HepG2 (cell line): Measurements from ENCODE around the gene BCAR3. TPM values are rescaled to one million over a fixed set of nuclear protein-coding genes. Genes with fewer than 3 reads are reported as not detected.
"Not testable (repeated sequence)": the region's sequence is repeated elsewhere in the genome, so short reads cannot be mapped to it uniquely, and the experiment has no call there.

Source experiments
- ATAC-seq: fragments of 200-7000 bp; cut with Tn5 transposase; 3 replicates; pipeline ENCODE4 v1.9.1; 2020; ENCODE audit warnings: mild to moderate bottlenecking, moderate library complexity
- BruUV-seq: library from RNA; stranded (reverse); fragments of 400-500 nt; replicated peaks from 2 replicates; lab custom pipeline; 2021; lab: Mats Ljungman, UMichigan
- CTCF ChIA-PET: fragments of 300-600 bp; formaldehyde crosslinking; extraction: SDS; loops from one replicate; lab custom pipeline; 2021; ENCODE audit warnings: low total read pairs, inconsistent platforms, low intra/inter-chr PET ratio; lab: Yijun Ruan, JAX
- POLR2A ChIA-PET: fragments of 350-600 bp; sonication (Branson Sonifier 250); formaldehyde crosslinking; loops from one replicate; lab custom pipeline; 2020; ENCODE audit warnings: antibody characterized with exemption, inconsistent platforms; lab: Yijun Ruan, JAX
- DNase-seq: peaks from one replicate; pipeline ENCODE4 v3.0.0-alpha.2; 2015; ENCODE audit warnings: low spot score
- FAIRE-seq: peaks from 3 replicates; lab custom pipeline; 2011; peaks lifted over from hg19 to GRCh38; lab: Jason Lieb, UNC
- H2AFZ ChIP-seq: one replicate; pipeline ENCODE4 v1.6.1; 2011; ENCODE audit warnings: low read length, inconsistent platforms
- H3K27ac ChIP-seq: fragments of 300-600 bp; 3 replicates; pipeline ENCODE4 v1.8.0; 2011; ENCODE audit warnings: mixed run types, mild to moderate bottlenecking, mixed read lengths, low read length, inconsistent platforms; ENCODE audit not compliant: insufficient read depth; ENCODE audit errors: extremely low read length
- H3K27me3 ChIP-seq, 2 experiments: fragments of 200-600 bp in 1 of 2; 2 replicates in 1 of 2; 3 replicates in 1 of 2; pipeline versions ENCODE4 v1.6.0 to v1.8.0; 2011; ENCODE audit warnings: low read length in 2 of 2, mild to moderate bottlenecking in 2 of 2, moderate library complexity in 2 of 2, inconsistent platforms in 1 of 2; ENCODE audit not compliant: insufficient read depth in 2 of 2, control insufficient read depth in 1 of 2
- H3K36me3 ChIP-seq, 2 experiments: fragments of 200-600 bp in 1 of 2; replicated peaks in 1 of 2; 2 replicates in 1 of 2; 3 replicates in 1 of 2; pipeline versions ENCODE4 v1.5.1 to v1.8.0; 2011; ENCODE audit warnings: low read length in 2 of 2, inconsistent platforms in 1 of 2; ENCODE audit not compliant: insufficient read depth in 2 of 2, control insufficient read depth in 1 of 2
- H3K4me1 ChIP-seq: 2 replicates; pipeline ENCODE4 v1.5.1; 2012; ENCODE audit warnings: low read length, inconsistent platforms; ENCODE audit not compliant: insufficient read depth
- H3K4me2 ChIP-seq: 2 replicates; pipeline ENCODE4 v1.6.0; 2011; ENCODE audit warnings: low read depth, low read length, inconsistent platforms
- H3K4me3 ChIP-seq, 3 experiments: fragments of 200-600 bp in 1 of 3; sonication (generic), shearing (Covaris generic) in 1 of 3; replicated peaks in 1 of 3; 2 replicates each; pipeline ENCODE4 v1.5.1; 2011 to 2016; ENCODE audit warnings: low read length in 3 of 3, inconsistent platforms in 2 of 3, low read depth in 2 of 3, mild to moderate bottlenecking in 2 of 3, control low read depth in 1 of 3, mixed read lengths in 1 of 3; ENCODE audit not compliant: insufficient read depth in 1 of 3
- H3K79me2 ChIP-seq: one replicate; pipeline ENCODE4 v1.6.1; 2011; ENCODE audit warnings: low read length, inconsistent platforms; ENCODE audit not compliant: insufficient read depth
- H3K9ac ChIP-seq: 2 replicates; pipeline ENCODE4 v1.6.0; 2011; ENCODE audit warnings: mild to moderate bottlenecking, low read depth, low read length, inconsistent platforms; ENCODE audit not compliant: insufficient read depth
- H3K9me3 ChIP-seq: 2 replicates; pipeline ENCODE4 v1.5.1; 2012; ENCODE audit warnings: mild to moderate bottlenecking, low read length
- H4K20me1 ChIP-seq: 2 replicates; pipeline ENCODE4 v1.6.0; 2011; ENCODE audit warnings: inconsistent platforms, mild to moderate bottlenecking, low read length, moderate library complexity; ENCODE audit not compliant: insufficient read depth
- CREB1 ChIP-seq, 2 experiments: fragments of 450-650 bp in 1 of 2; IDR thresholded peaks; 2 replicates each; pipeline ENCODE4 v1.6.1; 2016 to 2017; ENCODE audit warnings: control low read depth in 1 of 2, mild to moderate bottlenecking in 1 of 2, missing compliant biosample characterization in 1 of 2, missing genetic modification characterization in 1 of 2
- HNRNPUL1 ChIP-seq: fragments of 200-400 bp; formaldehyde crosslinking; IDR thresholded peaks from 2 replicates; pipeline ENCODE4 v1.6.1; 2017; ENCODE audit warnings: low read depth, mild to moderate bottlenecking, low read length, moderate library complexity
- STAG1 ChIP-seq: sonication (generic); formaldehyde crosslinking; IDR thresholded peaks from 2 replicates; pipeline ENCODE4 v1.4.0; 2020; ENCODE audit warnings: missing genetic modification reagents
- THAP11 ChIP-seq: IDR thresholded peaks from 2 replicates; pipeline ENCODE4 v1.6.1; 2016; ENCODE audit warnings: missing biosample characterization, missing genetic modification reagents
- ZNF264 ChIP-seq: sonication (generic); formaldehyde crosslinking; IDR thresholded peaks from 2 replicates; pipeline ENCODE4 v1.4.0; 2020; ENCODE audit warnings: missing genetic modification reagents
- WGBS: methylation state at CpG from one replicate; pipeline ENCODE4 v1.1.6; 2017; ENCODE audit warnings: low lambda C conversion rate; 5-methylcytosine and 5-hydroxymethylcytosine counted together
- in situ Hi-C: cut with HindIII; loops from 2 replicates; pipeline ENCODE4 v1.10.0; 2017; ENCODE audit warnings: low pct_unique_long_range_greater_than_20kb; ENCODE audit not compliant: extremely low pct_ligation_motif_present
- intact Hi-C: fragments of 100-400 bp; cut with micrococcal nuclease; formaldehyde crosslinking; loops from one replicate; pipeline ENCODE4 v1.10.0; 2022; ENCODE audit not compliant: unreplicated experiment
- polyA plus RNA-seq, 8 experiments: library from polyadenylated mRNA; depleted of rRNA in 3 of 8; stranded (reverse) in 7 of 8; unstranded in 1 of 8; fragments of >200 nt; fragmentation: Illumina TruSeq in 4 of 8; extraction: Trizol in 4 of 8; gene quantifications; 2 replicates each; pipeline versions ENCODE4 v1.2.1 to v1.2.3, GENCODE V29; 2011 to 2016; ENCODE audit warnings: low read depth in 4 of 8, missing spikeins in 1 of 8, mixed read lengths in 1 of 8; ENCODE audit not compliant: insufficient read depth in 1 of 8
- total RNA-seq, 5 experiments: library from RNA; depleted of rRNA; stranded (reverse); fragments of >200 nt; fragmentation: Illumina TruSeq; extraction: Trizol; gene quantifications; 2 replicates each; pipeline ENCODE4 v1.2.3, GENCODE V29; 2016; ENCODE audit warnings: low read depth in 1 of 5
- TF ChIP-seq, protein P1 (sequence below): sonication (generic); formaldehyde crosslinking; IDR thresholded peaks from 2 replicates; pipeline ENCODE4 v1.5.1; 2020; ENCODE audit warnings: mild to moderate bottlenecking, missing genetic modification reagents, moderate library complexity

BCAR3 gene
- total and polyA plus RNA-seq, 2 of the 13 experiments (the other 11 are each of a cell fraction or from before 2014, with no cell fraction given): 3.6 to 4.8 TPM

DNA sequence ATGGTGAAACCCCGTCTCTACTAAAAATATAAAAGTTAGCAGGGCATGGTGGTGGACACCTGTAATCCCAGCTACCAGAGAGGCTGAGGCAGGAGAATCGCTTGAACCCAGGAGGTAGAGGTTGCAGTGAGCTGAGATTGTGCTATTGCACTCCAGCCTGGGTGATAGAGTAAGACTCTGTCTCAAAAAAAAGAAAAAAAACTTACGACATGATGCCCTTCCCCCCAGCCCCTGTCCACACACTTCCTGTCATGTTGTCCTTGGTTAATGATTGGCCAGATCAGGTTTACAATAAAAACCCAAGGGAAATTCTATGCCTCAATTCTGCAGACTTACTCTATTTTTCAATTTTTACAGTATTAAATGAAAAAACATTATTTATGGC lies 90.4 kb downstream of the BCAR3 start (continued):
- not testable (repeated sequence) for TF ChIP-seq CREB1 (IDR thresholded peaks at IDR 0.05)
- peak; percentile 32; the same call in 1 of the 2 replicates for TF ChIP-seq CREB1 (CRISPR knock-in tag; IDR thresholded peaks at IDR 0.05)
- TF ChIP-seq STAG1: peak; percentile 2; the same call in 1 of the 2 replicates
- TF ChIP-seq HNRNPUL1: 0 out of 2 replicates have a peak, but pooled peaks have one; percentile 41
- TF ChIP-seq THAP11 (CRISPR knock-in tag): 0 out of 2 replicates have a peak, but pooled peaks have one; percentile 1
- TF ChIP-seq, all 625 proteins: peak for 26; not testable (repeated sequence) for 599

DNA sequence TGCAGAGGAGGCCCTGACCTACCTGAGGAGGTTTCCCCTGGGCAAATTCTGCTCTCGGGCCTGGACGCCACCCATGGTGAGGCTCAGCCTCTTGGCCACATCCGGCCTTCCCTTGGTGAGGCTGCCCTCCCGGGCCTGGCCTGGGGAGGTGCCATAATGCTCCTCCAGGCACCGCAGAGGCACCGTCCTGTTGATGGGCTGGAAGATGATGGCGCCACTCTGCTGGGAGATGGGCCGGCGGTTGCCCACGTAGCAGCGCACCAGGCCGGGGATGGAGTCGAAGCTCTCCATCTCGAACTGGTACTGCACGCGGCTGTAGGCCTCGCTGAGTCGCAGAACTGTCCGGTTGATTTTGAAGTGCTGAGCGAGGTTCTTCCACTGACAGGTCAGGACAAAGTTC lies 92.7 kb downstream of the BCAR3 start:
- peaks cover 19% of the 10 kb centered on the region for H3K79me2 ChIP-seq
- H3K9ac ChIP-seq: no peak overlapping the region
- H2AFZ ChIP-seq: no peak overlapping the region
- no peaks in the 10 kb centered on the region for H4K20me1 ChIP-seq
- H3K4me2 ChIP-seq: no peak overlapping the region
- TF ChIP-seq, protein P1, sequence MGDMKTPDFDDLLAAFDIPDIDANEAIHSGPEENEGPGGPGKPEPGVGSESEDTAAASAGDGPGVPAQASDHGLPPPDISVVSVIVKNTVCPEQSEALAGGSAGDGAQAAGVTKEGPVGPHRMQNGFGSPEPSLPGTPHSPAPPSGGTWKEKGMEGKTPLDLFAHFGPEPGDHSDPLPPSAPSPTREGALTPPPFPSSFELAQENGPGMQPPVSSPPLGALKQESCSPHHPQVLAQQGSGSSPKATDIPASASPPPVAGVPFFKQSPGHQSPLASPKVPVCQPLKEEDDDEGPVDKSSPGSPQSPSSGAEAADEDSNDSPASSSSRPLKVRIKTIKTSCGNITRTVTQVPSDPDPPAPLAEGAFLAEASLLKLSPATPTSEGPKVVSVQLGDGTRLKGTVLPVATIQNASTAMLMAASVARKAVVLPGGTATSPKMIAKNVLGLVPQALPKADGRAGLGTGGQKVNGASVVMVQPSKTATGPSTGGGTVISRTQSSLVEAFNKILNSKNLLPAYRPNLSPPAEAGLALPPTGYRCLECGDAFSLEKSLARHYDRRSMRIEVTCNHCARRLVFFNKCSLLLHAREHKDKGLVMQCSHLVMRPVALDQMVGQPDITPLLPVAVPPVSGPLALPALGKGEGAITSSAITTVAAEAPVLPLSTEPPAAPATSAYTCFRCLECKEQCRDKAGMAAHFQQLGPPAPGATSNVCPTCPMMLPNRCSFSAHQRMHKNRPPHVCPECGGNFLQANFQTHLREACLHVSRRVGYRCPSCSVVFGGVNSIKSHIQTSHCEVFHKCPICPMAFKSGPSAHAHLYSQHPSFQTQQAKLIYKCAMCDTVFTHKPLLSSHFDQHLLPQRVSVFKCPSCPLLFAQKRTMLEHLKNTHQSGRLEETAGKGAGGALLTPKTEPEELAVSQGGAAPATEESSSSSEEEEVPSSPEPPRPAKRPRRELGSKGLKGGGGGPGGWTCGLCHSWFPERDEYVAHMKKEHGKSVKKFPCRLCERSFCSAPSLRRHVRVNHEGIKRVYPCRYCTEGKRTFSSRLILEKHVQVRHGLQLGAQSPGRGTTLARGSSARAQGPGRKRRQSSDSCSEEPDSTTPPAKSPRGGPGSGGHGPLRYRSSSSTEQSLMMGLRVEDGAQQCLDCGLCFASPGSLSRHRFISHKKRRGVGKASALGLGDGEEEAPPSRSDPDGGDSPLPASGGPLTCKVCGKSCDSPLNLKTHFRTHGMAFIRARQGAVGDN (CRISPR knock-in tag): peak; percentile 38
- TF ChIP-seq ZNF264 (CRISPR knock-in tag): no peak
- TF ChIP-seq, all 625 proteins: peak for 1
- peaks cover 57% of the 10 kb centered on the region for H3K4me1 ChIP-seq
- ChIA-PET CTCF (no interaction called here), POLR2A (no interaction called here)
- no peaks in the 10 kb centered on the region for H3K9me3 ChIP-seq
- WGBS: over 99% methylated on average over 19 of the region's 20 CpGs
- DNase-seq (no peak), FAIRE-seq (no peak), ATAC-seq (no peak)
- BruUV-seq: no TSS peak
- H3K27ac ChIP-seq: no peak overlapping the region
- H3K27me3 ChIP-seq: no peaks in the 10 kb centered on the region; a peak in 1 of 5 replicates
- no peak overlapping the region for H3K4me3 ChIP-seq
- in situ Hi-C loops: no loop called here
- H3K36me3 ChIP-seq: peaks cover 0 to 28% of the 10 kb centered on the region in 2 experiments; a peak in 3 of 5 replicates
- intact Hi-C loops: no loop called here
